K562 (cell line): ENCODE measurements around the gene BRD7. TPM values are rescaled to one million over a fixed set of nuclear protein-coding genes. Genes with fewer than 3 reads are reported as not detected.

Experiments used
- CREBBP ChIP-seq: IDR thresholded peaks from one replicate; pipeline ENCODE4 v1.6.1; 2012; ENCODE audit warnings: low read depth, mild to moderate bottlenecking, control low read depth, inconsistent platforms, low read length
- FOS ChIP-seq: IDR thresholded peaks from 3 replicates; pipeline ENCODE4 v1.6.1; 2011; ENCODE audit not compliant: insufficient read length; ENCODE audit errors: extremely low read depth
- MYBL2 ChIP-seq, 2 experiments: fragments of 450-650 bp in 1 of 2; sonication (generic) in 1 of 2; formaldehyde crosslinking in 1 of 2; IDR thresholded peaks; 2 replicates each; pipeline versions ENCODE4 v1.6.1 to v1.8.1; 2017 to 2022; ENCODE audit warnings: borderline replicate concordance in 1 of 2, inconsistent platforms in 1 of 2, low read depth in 1 of 2, mild to moderate bottlenecking in 1 of 2, missing genetic modification reagents in 1 of 2, moderate library complexity in 1 of 2
- PCBP2 ChIP-seq: fragments of 200-400 bp; formaldehyde crosslinking; IDR thresholded peaks from 2 replicates; pipeline ENCODE4 v1.6.1; 2018; ENCODE audit warnings: low read length, low read depth, mild to moderate bottlenecking, moderate library complexity; ENCODE audit not compliant: poor library complexity, severe bottlenecking
- POLR2B ChIP-seq: fragments of 450-650 bp; IDR thresholded peaks from 2 replicates; pipeline ENCODE4 v1.6.1; 2018; ENCODE audit warnings: low read depth; ENCODE audit not compliant: partially characterized antibody
- RAD51 ChIP-seq: fragments of 450-650 bp; IDR thresholded peaks from 2 replicates; pipeline ENCODE4 v1.7.1; 2016; ENCODE audit warnings: low read depth, mild to moderate bottlenecking, borderline replicate concordance
- RBFOX2 ChIP-seq: fragments of 200-400 bp; formaldehyde crosslinking; IDR thresholded peaks from 2 replicates; pipeline ENCODE4 v1.6.1; 2017; ENCODE audit warnings: low read depth, mild to moderate bottlenecking, low read length, moderate library complexity
- SIRT6 ChIP-seq: IDR thresholded peaks from one replicate; pipeline ENCODE4 v1.6.1; 2012; ENCODE audit warnings: low read depth, mild to moderate bottlenecking, control low read depth, inconsistent platforms, low read length, moderate library complexity
- SRSF9 ChIP-seq: fragments of 200-400 bp; formaldehyde crosslinking; IDR thresholded peaks from 2 replicates; pipeline ENCODE4 v1.6.1; 2017; ENCODE audit warnings: low read depth, low read length, borderline replicate concordance
- U2AF1 ChIP-seq: fragments of 200-400 bp; formaldehyde crosslinking; optimal IDR thresholded peaks from 2 replicates; pipeline ENCODE3; 2017; ENCODE audit warnings: mild to moderate bottlenecking, low read depth, low read length, moderate library complexity
- ZFPM2 ChIP-seq: fragments of 250-450 bp; sonication (Bioruptor Pico); IDR thresholded peaks from 2 replicates; pipeline ENCODE4 v1.5.1; 2022; ENCODE audit warnings: mild to moderate bottlenecking
- ZNF184 ChIP-seq: sonication (generic); formaldehyde crosslinking; IDR thresholded peaks from 2 replicates; pipeline ENCODE4 v1.5.0; 2020; ENCODE audit warnings: missing genetic modification reagents
- ZNF239 ChIP-seq: fragments of 250-450 bp; sonication (Bioruptor Pico); IDR thresholded peaks from 2 replicates; pipeline ENCODE4 v1.4.0; 2020; ENCODE audit warnings: mild to moderate bottlenecking
- polyA plus RNA-seq, 8 experiments: library from polyadenylated mRNA; depleted of rRNA in 4 of 8; stranded (reverse) in 5 of 8; unstranded in 3 of 8; fragments of >200 nt; fragmentation: Nextera tagmentation in 2 of 8; fragmentation: Illumina TruSeq in 1 of 8; extraction: Ambion mirVana in 2 of 8; extraction: Trizol in 1 of 8; gene quantifications; 2 replicates each; pipeline versions ENCODE4 v1.2.1 to v1.2.3, GENCODE V29; 2011 to 2014; ENCODE audit warnings: inconsistent platforms in 1 of 8, missing spikeins in 1 of 8
- total RNA-seq, 7 experiments: library from RNA; depleted of rRNA in 6 of 7; stranded (reverse); fragments of >200 nt in 6 of 7; fragmentation: Illumina TruSeq in 2 of 7; extraction: Trizol in 2 of 7; gene quantifications; 2 replicates each; pipeline versions ENCODE4 v1.2.1 to v1.2.3, GENCODE V29; 2011 to 2021; ENCODE audit warnings: low replicate concordance in 1 of 7
- TF ChIP-seq, protein P1 (sequence below), 2 experiments: IDR thresholded peaks in 1 of 2; conservative IDR thresholded peaks in 1 of 2; 2 replicates each; pipeline ENCODE4 v1.6.1; 2016; ENCODE audit warnings: low read depth in 2 of 2, mild to moderate bottlenecking in 1 of 2, missing compliant biosample characterization in 1 of 2, missing genetic modification characterization in 1 of 2, moderate library complexity in 1 of 2
- TF ChIP-seq, protein P2 (sequence below): fragments of 250-450 bp; sonication (Bioruptor Pico); IDR thresholded peaks from 2 replicates; pipeline ENCODE4 v1.4.0; 2020; ENCODE audit warnings: borderline replicate concordance
- TF ChIP-seq, protein P3 (sequence below): fragments of 450-650 bp; formaldehyde crosslinking; conservative IDR thresholded peaks from 2 replicates; pipeline ENCODE4 v1.4.0; 2022; ENCODE audit warnings: mild to moderate bottlenecking, missing genetic modification characterization
- TF ChIP-seq, protein P4 (sequence below): sonication (generic); formaldehyde crosslinking; IDR thresholded peaks from 2 replicates; pipeline ENCODE4 v1.8.0; 2022; ENCODE audit warnings: missing genetic modification reagents, mild to moderate bottlenecking, borderline replicate concordance

The BRD7 gene
- total and polyA plus RNA-seq, 9 of the 15 experiments (the other 6 are each of a cell fraction or from before 2014, with no cell fraction given) = 20.6 to 101 (median 68.7) TPM

DNA sequence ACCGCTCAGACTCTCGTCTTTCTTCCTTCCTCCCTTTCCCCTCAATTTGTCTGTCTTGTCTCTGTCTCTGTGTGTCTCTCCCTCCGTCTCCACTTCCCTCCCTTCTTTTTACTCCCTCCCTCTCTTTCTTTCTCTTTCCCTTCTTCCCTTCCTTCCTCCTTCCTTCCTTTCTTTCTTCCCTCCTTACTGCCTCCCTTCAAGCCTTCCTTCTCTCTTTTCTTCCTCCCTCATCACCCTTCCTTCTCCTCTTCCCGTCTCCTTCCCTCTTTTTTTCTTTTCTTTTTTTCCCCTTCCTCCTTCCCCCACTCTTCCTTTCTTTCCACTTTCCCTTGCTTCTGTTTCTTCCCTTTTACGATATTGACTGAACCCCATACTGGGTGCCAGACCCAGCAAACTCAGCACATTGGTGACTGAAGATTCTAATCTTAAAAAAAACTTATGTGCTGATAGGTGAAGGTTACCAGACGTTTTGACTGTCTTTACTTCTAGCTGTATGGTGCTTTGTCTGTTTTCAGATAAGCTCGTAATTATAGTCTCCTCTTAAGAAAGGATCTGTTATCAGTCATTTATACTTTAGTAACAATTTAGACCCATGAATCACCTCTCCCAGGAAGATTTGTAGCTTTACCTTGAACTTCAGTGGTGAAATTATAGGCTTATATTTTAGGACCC is 481 bp upstream of the BRD7 start (continued):
- TF ChIP-seq, protein P1, sequence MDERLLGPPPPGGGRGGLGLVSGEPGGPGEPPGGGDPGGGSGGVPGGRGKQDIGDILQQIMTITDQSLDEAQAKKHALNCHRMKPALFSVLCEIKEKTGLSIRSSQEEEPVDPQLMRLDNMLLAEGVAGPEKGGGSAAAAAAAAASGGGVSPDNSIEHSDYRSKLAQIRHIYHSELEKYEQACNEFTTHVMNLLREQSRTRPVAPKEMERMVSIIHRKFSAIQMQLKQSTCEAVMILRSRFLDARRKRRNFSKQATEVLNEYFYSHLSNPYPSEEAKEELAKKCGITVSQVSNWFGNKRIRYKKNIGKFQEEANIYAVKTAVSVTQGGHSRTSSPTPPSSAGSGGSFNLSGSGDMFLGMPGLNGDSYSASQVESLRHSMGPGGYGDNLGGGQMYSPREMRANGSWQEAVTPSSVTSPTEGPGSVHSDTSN (CRISPR knock-in tag; IDR thresholded peaks at IDR 0.05; ENCODE audit: low read depth) = no peak
- TF ChIP-seq, protein P1 (tag; conservative IDR thresholded peaks at IDR 0.05; ENCODE audit: low read depth) = no peak
- TF ChIP-seq ZNF239 (no peak), CREBBP (no peak), ZFPM2 (no peak), POLR2B (peak; percentile 79), MYBL2 (IDR thresholded peaks at IDR 0.05; ENCODE audit: low read depth) (0 out of 2 replicates have a peak, but pooled peaks have one; percentile 58), MYBL2 (CRISPR knock-in tag; IDR thresholded peaks at IDR 0.05; ENCODE audit: borderline replicate concordance) (no peak), U2AF1 (no peak), RAD51 (no peak), FOS (no peak), ZNF184 (CRISPR knock-in tag) (no peak), RBFOX2 (no peak), SRSF9 (no peak), SIRT6 (no peak), PCBP2 (no peak)
- TF ChIP-seq, protein P2, sequence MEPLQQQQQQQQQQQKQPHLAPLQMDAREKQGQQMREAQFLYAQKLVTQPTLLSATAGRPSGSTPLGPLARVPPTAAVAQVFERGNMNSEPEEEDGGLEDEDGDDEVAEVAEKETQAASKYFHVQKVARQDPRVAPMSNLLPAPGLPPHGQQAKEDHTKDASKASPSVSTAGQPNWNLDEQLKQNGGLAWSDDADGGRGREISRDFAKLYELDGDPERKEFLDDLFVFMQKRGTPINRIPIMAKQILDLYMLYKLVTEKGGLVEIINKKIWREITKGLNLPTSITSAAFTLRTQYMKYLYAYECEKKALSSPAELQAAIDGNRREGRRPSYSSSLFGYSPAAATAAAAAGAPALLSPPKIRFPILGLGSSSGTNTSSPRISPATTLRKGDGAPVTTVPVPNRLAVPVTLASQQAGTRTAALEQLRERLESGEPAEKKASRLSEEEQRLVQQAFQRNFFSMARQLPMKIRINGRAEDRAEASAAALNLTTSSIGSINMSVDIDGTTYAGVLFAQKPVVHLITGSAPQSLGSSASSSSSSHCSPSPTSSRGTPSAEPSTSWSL = no peak
- TF ChIP-seq, protein P3, sequence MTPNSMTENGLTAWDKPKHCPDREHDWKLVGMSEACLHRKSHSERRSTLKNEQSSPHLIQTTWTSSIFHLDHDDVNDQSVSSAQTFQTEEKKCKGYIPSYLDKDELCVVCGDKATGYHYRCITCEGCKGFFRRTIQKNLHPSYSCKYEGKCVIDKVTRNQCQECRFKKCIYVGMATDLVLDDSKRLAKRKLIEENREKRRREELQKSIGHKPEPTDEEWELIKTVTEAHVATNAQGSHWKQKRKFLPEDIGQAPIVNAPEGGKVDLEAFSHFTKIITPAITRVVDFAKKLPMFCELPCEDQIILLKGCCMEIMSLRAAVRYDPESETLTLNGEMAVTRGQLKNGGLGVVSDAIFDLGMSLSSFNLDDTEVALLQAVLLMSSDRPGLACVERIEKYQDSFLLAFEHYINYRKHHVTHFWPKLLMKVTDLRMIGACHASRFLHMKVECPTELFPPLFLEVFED (CRISPR knock-in tag) = peak; percentile 98
- TF ChIP-seq, protein P4, sequence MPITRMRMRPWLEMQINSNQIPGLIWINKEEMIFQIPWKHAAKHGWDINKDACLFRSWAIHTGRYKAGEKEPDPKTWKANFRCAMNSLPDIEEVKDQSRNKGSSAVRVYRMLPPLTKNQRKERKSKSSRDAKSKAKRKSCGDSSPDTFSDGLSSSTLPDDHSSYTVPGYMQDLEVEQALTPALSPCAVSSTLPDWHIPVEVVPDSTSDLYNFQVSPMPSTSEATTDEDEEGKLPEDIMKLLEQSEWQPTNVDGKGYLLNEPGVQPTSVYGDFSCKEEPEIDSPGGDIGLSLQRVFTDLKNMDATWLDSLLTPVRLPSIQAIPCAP = no peak
